Suppressor macrophage treated with lipopolysaccharide for 4 hours (primary cell): ENCODE results near the gene OPCML.

ENCODE experiments used
- DNase-seq: peaks from one replicate; pipeline ENCODE4 v3.0.0-alpha.2; 2020

Gene OPCML

GRCh38 chr11:132691848-132692550 lies 840.3 kb downstream of the OPCML start:
- DNase-seq, result no peak

GRCh38 chr11:132686886-132687285 lies 845.4 kb downstream of the OPCML start:
- DNase-seq, result no peak

- DNase-seq, result no peak
These were observed 847.1 kb downstream of the OPCML start for GRCh38 chr11:132685174-132685611.

- DNase-seq, result no peak
These were observed 848.7 kb downstream of the OPCML start for GRCh38 chr11:132683602-132684001.

DNA sequence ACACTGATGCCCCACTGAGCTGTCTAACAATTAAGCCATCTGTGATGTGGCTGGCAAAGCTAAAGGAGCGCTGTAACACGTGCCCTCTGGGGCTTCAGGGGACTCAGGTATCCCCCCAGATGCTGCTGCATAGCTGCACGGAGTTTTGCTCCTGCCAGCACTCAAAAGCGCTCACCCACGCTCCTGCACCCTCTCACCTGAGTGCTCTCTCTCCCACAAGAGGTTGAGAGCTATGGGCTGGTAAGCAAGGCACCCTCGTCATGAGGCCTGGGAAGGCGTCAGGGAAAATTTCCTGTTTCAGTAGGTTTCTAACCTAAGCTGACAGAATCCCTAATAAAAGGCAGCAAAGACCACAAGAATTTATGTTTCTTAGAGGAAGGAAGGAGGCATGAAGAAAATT lies 850.3 kb downstream of the OPCML start:
- DNase-seq, result no peak

GRCh38 chr11:132680584-132680983 lies 851.7 kb downstream of the OPCML start:
- no peak for DNase-seq

GRCh38 chr11:132674151-132674550 lies 858.1 kb downstream of the OPCML start:
- DNase-seq, result no peak

DNA sequence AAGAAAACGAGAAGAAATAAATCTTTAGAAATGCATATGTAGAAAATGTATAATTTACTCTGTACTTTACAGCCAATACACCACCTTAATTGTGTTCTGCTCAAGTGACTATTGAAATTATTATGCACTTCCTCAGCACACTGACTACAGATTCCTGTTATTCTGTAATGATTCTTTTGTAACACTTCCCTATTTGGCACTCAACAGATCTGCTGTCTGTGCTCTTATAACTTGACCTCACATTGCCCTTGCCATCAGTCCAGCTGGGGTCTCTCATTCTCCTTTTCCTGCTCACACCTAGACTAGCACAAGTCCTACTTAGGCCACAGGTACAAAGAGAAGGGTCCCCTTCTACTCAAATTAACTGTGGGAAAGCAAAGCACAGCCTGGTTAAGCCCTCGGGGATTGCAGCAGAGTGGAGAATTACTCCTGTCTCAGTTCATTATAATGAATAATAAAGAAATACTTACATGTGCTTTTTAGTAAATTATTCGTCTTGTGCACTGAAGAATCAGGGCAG lies 860.4 kb downstream of the OPCML start:
- no peak for DNase-seq

- DNase-seq, result no peak
These were observed 861.2 kb downstream of the OPCML start for GRCh38 chr11:132670921-132671675.

GRCh38 chr11:132669949-132670348 lies 862.4 kb downstream of the OPCML start:
- DNase-seq, result no peak

GRCh38 chr11:132665205-132665604 lies 867.1 kb downstream of the OPCML start:
- DNase-seq, result no peak

GRCh38 chr11:132658696-132659095 lies 873.6 kb downstream of the OPCML start:
- no peak for DNase-seq

GRCh38 chr11:132658004-132658403 lies 874.3 kb downstream of the OPCML start:
- DNase-seq, result no peak

GRCh38 chr11:132655187-132655855 lies 877.0 kb downstream of the OPCML start:
- no peak for DNase-seq

DNA sequence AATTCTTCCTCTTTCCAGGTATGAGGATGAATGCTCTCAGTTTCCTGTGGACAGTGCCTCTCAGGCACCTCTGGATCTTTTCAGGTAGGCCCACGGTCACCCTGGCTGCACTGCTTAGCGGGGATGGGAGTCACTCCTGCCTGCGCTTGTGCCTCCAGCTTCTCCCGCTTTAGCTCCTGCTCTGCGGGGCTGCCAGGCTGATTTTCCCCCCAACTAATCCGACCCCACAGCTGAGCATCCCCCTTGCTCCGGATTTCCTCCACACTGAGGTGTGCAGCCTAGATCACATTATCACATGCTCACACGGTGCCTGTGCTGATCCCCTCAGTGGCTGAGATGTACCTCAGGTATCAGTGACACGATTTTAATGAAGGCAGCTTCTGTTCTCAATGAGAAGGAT lies 879.1 kb downstream of the OPCML start:
- no peak for DNase-seq

DNA sequence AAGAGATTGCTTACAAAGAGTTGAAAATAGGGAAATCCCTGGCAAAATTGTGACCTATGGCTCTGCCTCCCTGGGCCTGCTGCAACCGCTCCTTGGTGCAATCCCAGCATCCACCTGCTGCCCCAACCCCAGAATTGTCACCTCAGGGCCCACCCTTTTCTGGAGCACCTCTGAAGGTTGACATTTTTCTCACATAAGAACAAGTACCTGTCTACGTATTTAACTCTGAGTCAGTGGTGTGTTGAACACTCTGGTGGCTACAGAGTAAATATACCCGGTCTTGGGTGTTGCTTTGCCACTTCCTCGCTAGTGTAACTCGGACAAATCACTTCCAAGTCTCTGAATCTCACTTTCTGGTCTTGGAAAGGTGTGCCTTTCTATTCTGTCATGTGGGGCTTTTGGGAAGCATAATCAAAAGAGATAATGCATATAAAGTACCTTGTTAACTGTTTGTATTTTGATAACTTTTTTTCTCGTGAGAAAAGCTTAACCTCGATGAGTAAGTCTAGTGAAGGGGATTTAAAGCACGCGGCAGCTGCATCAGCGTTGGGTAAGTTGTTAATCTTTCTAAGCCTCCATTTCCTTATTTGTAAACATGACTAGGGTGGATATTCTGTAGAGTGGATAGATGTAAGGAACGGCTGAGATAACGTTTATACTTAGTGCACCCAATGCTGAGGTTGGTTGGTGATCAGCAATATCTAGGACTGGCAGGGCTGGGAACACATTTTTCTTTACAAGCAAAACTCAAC lies 881.2 kb downstream of the OPCML start:
- no peak for DNase-seq

DNA sequence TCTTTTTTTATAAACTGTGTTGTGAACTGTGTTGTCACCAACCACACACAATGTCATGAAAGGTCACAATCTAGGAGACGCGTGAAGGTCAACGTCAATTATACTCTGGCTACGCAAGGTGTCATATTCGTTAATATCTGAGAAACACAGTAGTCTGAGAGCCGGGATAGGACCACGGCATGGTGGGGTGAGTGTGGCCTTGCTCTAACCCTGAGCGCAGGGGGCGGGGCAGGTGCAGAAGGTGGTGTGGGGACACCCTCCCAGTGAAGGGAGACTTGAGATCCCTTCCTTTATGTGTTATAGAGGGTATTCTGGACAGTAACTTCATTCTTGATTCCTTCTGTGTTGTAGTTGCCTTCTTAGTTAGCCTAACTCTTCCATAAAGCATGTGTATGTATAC lies 883.0 kb downstream of the OPCML start:
- no peak for DNase-seq

- DNase-seq, result no peak
These were observed 883.5 kb downstream of the OPCML start for GRCh38 chr11:132648851-132649250.

DNA sequence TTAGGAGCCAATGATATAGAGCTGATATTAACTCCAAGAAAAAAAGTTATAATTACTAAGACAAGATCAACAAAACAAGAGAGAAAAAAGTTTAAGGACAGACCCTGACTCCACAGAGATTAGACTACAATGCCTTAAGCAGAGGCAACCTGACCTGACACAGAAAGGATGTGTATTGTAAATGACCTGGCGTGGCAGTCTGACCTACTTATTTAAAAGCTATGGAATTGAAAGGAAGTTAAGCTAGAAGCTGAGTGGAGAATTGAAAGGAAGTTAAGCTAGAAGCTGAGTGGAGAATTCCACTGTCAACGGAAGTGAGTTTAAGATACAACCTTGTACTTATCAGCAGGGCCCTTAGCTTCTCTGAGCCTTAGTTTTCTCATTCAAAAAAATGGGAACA lies 885.4 kb downstream of the OPCML start:
- DNase-seq, result no peak

- no peak for DNase-seq
These were observed 887.6 kb downstream of the OPCML start for GRCh38 chr11:132644520-132645239.

DNA sequence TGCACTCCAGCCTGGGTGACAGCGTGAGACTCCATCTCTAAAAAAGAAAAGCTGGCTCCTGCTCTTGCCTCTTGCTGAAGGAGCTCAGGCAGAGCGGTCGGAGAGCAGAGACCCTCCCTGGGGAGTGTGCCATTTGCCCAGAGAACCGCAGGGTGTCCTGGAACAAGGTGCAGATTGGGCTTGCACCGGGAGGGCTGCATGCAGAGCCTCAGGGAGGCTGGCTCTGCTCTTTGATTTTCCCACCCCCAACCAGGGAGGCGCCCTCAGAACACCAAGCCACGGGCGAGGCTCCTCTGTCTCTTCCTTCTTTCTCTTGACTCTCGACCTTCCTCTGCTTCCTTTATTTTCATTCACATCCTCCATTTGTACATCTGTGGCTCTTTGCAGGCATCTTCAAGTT lies 889.1 kb downstream of the OPCML start:
- no peak for DNase-seq

- no peak for DNase-seq
These were observed 891.3 kb downstream of the OPCML start for GRCh38 chr11:132640952-132641351.
